HepG2 (cell line): ENCODE measurements around the gene GNA12. TPM values are rescaled to one million over a fixed set of nuclear protein-coding genes. Genes with fewer than 3 reads are reported as not detected.

ENCODE experiments used
- ATF7-NPFF ChIP-seq: sonication (generic); formaldehyde crosslinking; IDR thresholded peaks from 2 replicates; pipeline ENCODE4 v1.8.1; 2023; ENCODE audit warnings: mild to moderate bottlenecking, low read depth, missing genetic modification reagents, moderate library complexity
- CAMTA2 ChIP-seq: sonication (generic); formaldehyde crosslinking; IDR thresholded peaks from 2 replicates; pipeline ENCODE4 v1.4.0; 2020; ENCODE audit warnings: mild to moderate bottlenecking, missing genetic modification reagents, borderline replicate concordance
- CENPT ChIP-seq: sonication (generic); formaldehyde crosslinking; IDR thresholded peaks from 2 replicates; pipeline ENCODE4 v1.8.0; 2022; ENCODE audit warnings: low read depth, mild to moderate bottlenecking, moderate library complexity, missing genetic modification reagents
- CENPX ChIP-seq: sonication (generic); formaldehyde crosslinking; IDR thresholded peaks from 2 replicates; pipeline ENCODE4 v1.9.0; 2021; ENCODE audit warnings: mild to moderate bottlenecking, missing genetic modification reagents, moderate library complexity
- HNF4G ChIP-seq, 2 experiments: sonication (generic) in 1 of 2; formaldehyde crosslinking in 1 of 2; IDR thresholded peaks; 2 replicates each; pipeline versions ENCODE4 v1.4.0 to v1.6.1; 2011 to 2020; ENCODE audit warnings: borderline replicate concordance in 2 of 2, low read depth in 2 of 2, mild to moderate bottlenecking in 2 of 2, low read length in 1 of 2, missing genetic modification reagents in 1 of 2, moderate library complexity in 1 of 2
- NFYB ChIP-seq: sonication (generic); formaldehyde crosslinking; IDR thresholded peaks from 2 replicates; pipeline ENCODE4 v1.4.0; 2020; ENCODE audit warnings: missing genetic modification reagents
- NPAS2 ChIP-seq: sonication (generic); formaldehyde crosslinking; IDR thresholded peaks from 2 replicates; pipeline ENCODE4 v1.8.0; 2022; ENCODE audit warnings: mild to moderate bottlenecking, missing genetic modification reagents, borderline replicate concordance
- PAF1 ChIP-seq: IDR thresholded peaks from 2 replicates; pipeline ENCODE4 v1.6.1; 2016; ENCODE audit warnings: missing genetic modification reagents, missing compliant biosample characterization
- PAWR ChIP-seq: sonication (generic); formaldehyde crosslinking; IDR thresholded peaks from 2 replicates; pipeline ENCODE4 v1.4.0; 2020; ENCODE audit warnings: missing genetic modification reagents, mild to moderate bottlenecking, borderline replicate concordance
- RXRA ChIP-seq: sonication (generic); formaldehyde crosslinking; IDR thresholded peaks from 2 replicates; pipeline ENCODE4 v1.5.1; 2020; ENCODE audit warnings: missing genetic modification reagents
- RXRB ChIP-seq: IDR thresholded peaks from 2 replicates; pipeline ENCODE4 v1.6.1; 2016; ENCODE audit warnings: borderline replicate concordance, missing genetic modification reagents, missing compliant biosample characterization
- SCMH1 ChIP-seq: sonication (generic); formaldehyde crosslinking; IDR thresholded peaks from 2 replicates; pipeline ENCODE4 v1.9.0; 2021; ENCODE audit warnings: missing genetic modification reagents, mild to moderate bottlenecking, borderline replicate concordance
- SIN3A ChIP-seq: IDR thresholded peaks from 2 replicates; pipeline ENCODE4 v1.6.1; 2011; ENCODE audit warnings: low read depth, mild to moderate bottlenecking, control low read depth, low read length, borderline replicate concordance
- TCF7 ChIP-seq: sonication (generic); IDR thresholded peaks from 2 replicates; pipeline ENCODE4 v1.6.1; 2016; ENCODE audit warnings: antibody characterized with exemption, low read depth
- ZIK1 ChIP-seq: sonication (generic); formaldehyde crosslinking; IDR thresholded peaks from 2 replicates; pipeline ENCODE4 v1.5.0; 2020; ENCODE audit warnings: mild to moderate bottlenecking, low read depth, missing genetic modification reagents, borderline replicate concordance
- ZMYM2 ChIP-seq: sonication (generic); formaldehyde crosslinking; IDR thresholded peaks from 2 replicates; pipeline ENCODE4 v1.8.0; 2022; ENCODE audit warnings: mild to moderate bottlenecking, missing genetic modification reagents
- ZNF138 ChIP-seq: sonication (generic); formaldehyde crosslinking; IDR thresholded peaks from 2 replicates; pipeline ENCODE4 v1.5.0; 2020; ENCODE audit warnings: mild to moderate bottlenecking, low read depth, missing genetic modification reagents
- ZNF33B ChIP-seq: sonication (generic); formaldehyde crosslinking; IDR thresholded peaks from 2 replicates; pipeline ENCODE4 v1.5.1; 2020; ENCODE audit warnings: mild to moderate bottlenecking, missing genetic modification reagents
- ZNF747 ChIP-seq: sonication (generic); formaldehyde crosslinking; IDR thresholded peaks from 2 replicates; pipeline ENCODE4 v1.8.1; 2023; ENCODE audit warnings: missing genetic modification reagents, mild to moderate bottlenecking, borderline replicate concordance
- polyA plus RNA-seq, 8 experiments: library from polyadenylated mRNA; depleted of rRNA in 3 of 8; stranded (reverse) in 7 of 8; unstranded in 1 of 8; fragments of >200 nt; fragmentation: Illumina TruSeq in 4 of 8; extraction: Trizol in 4 of 8; gene quantifications; 2 replicates each; pipeline versions ENCODE4 v1.2.1 to v1.2.3, GENCODE V29; 2011 to 2016; ENCODE audit warnings: low read depth in 4 of 8, missing spikeins in 1 of 8, mixed read lengths in 1 of 8; ENCODE audit not compliant: insufficient read depth in 1 of 8
- total RNA-seq, 5 experiments: library from RNA; depleted of rRNA; stranded (reverse); fragments of >200 nt; fragmentation: Illumina TruSeq; extraction: Trizol; gene quantifications; 2 replicates each; pipeline ENCODE4 v1.2.3, GENCODE V29; 2016; ENCODE audit warnings: low read depth in 1 of 5
- TF ChIP-seq, protein P1 (sequence below): sonication (generic); formaldehyde crosslinking; IDR thresholded peaks from 2 replicates; pipeline ENCODE4 v1.4.0; 2020; ENCODE audit warnings: missing genetic modification reagents
- TF ChIP-seq, protein P2 (sequence below): sonication (generic); formaldehyde crosslinking; IDR thresholded peaks from 2 replicates; pipeline ENCODE4 v1.4.0; 2020; ENCODE audit warnings: low read depth, missing genetic modification reagents
- TF ChIP-seq, protein P3 (sequence below): sonication (generic); formaldehyde crosslinking; IDR thresholded peaks from 2 replicates; pipeline ENCODE4 v1.8.0; 2022; ENCODE audit warnings: mild to moderate bottlenecking, missing genetic modification reagents, moderate library complexity

GNA12 gene
- total and polyA plus RNA-seq, 2 of the 13 experiments (the other 11 are each of a cell fraction or from before 2014, with no cell fraction given): 16.2 to 50.9 TPM

DNA sequence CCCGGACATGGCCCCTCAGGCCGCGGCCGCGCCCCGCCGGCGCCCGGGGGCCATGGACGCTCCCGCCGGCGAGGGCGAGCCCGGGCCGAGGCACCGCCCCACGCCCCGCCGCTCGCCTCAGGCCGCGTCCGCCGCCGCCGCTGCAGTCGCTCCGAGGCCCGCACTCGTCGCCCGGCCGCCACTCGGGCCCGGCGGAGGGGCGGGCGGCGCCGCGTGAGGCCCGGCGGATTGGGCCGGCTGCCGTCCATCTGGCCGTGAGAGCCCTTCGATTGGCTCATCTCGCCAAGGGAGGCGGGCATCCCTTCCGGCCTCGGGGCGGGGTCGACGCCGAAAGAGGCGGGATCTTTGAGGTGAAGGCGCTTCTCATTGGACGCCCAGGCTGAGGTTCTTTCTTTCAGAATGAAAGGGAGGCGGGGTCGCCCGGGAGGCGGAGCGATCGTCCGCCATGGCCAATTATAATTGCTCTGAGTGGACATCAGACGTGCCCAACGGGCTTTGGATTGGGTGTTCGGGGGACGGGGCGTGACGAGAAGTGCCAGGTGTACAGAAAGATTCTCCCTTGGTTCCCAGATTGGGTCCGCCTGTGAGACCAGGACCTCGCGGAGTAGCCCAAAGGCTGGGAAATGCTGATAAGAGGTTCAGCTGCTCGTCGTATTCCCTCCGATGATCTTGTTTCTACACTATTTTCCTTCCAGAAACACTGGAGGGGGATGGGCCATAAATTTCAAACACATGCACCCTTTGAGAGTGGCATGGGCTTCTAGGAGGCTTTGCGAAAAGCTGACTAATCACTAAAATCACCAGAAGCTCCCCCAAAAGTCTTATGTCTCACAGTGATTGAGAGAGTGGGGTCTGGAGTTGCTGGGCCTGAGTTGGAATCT lies at the start of gene GNA12 (continued):
- peak; percentile 73; the same call in 1 of the 2 replicates for TF ChIP-seq SIN3A
- no peak for TF ChIP-seq RXRB (CRISPR knock-in tag)
- no peak for TF ChIP-seq PAF1
- no peak for TF ChIP-seq TCF7
- TF ChIP-seq ZMYM2 (CRISPR knock-in tag): no peak
- TF ChIP-seq ATF7-NPFF (CRISPR knock-in tag): no peak
- TF ChIP-seq, protein P1, sequence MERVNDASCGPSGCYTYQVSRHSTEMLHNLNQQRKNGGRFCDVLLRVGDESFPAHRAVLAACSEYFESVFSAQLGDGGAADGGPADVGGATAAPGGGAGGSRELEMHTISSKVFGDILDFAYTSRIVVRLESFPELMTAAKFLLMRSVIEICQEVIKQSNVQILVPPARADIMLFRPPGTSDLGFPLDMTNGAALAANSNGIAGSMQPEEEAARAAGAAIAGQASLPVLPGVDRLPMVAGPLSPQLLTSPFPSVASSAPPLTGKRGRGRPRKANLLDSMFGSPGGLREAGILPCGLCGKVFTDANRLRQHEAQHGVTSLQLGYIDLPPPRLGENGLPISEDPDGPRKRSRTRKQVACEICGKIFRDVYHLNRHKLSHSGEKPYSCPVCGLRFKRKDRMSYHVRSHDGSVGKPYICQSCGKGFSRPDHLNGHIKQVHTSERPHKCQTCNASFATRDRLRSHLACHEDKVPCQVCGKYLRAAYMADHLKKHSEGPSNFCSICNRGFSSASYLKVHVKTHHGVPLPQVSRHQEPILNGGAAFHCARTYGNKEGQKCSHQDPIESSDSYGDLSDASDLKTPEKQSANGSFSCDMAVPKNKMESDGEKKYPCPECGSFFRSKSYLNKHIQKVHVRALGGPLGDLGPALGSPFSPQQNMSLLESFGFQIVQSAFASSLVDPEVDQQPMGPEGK (CRISPR knock-in tag): 0 out of 2 replicates have a peak, but pooled peaks have one; percentile 12
- TF ChIP-seq CENPX (CRISPR knock-in tag): no peak
- TF ChIP-seq PAWR (CRISPR knock-in tag): no peak
- no peak for TF ChIP-seq RXRA (CRISPR knock-in tag)
- TF ChIP-seq SCMH1: no peak
- TF ChIP-seq CENPT (CRISPR knock-in tag): no peak
- no peak for TF ChIP-seq ZNF33B (CRISPR knock-in tag)
- peak; percentile 87 for TF ChIP-seq NFYB (CRISPR knock-in tag)
- TF ChIP-seq ZNF747 (CRISPR knock-in tag): no peak
- TF ChIP-seq HNF4G (IDR thresholded peaks at IDR 0.05; ENCODE audit: borderline replicate concordance, low read depth, low read length): no peak
- TF ChIP-seq HNF4G (CRISPR knock-in tag; IDR thresholded peaks at IDR 0.05; ENCODE audit: borderline replicate concordance, low read depth): no peak
- TF ChIP-seq CAMTA2 (CRISPR knock-in tag): no peak
- TF ChIP-seq NPAS2 (CRISPR knock-in tag): no peak
- TF ChIP-seq, protein P2, sequence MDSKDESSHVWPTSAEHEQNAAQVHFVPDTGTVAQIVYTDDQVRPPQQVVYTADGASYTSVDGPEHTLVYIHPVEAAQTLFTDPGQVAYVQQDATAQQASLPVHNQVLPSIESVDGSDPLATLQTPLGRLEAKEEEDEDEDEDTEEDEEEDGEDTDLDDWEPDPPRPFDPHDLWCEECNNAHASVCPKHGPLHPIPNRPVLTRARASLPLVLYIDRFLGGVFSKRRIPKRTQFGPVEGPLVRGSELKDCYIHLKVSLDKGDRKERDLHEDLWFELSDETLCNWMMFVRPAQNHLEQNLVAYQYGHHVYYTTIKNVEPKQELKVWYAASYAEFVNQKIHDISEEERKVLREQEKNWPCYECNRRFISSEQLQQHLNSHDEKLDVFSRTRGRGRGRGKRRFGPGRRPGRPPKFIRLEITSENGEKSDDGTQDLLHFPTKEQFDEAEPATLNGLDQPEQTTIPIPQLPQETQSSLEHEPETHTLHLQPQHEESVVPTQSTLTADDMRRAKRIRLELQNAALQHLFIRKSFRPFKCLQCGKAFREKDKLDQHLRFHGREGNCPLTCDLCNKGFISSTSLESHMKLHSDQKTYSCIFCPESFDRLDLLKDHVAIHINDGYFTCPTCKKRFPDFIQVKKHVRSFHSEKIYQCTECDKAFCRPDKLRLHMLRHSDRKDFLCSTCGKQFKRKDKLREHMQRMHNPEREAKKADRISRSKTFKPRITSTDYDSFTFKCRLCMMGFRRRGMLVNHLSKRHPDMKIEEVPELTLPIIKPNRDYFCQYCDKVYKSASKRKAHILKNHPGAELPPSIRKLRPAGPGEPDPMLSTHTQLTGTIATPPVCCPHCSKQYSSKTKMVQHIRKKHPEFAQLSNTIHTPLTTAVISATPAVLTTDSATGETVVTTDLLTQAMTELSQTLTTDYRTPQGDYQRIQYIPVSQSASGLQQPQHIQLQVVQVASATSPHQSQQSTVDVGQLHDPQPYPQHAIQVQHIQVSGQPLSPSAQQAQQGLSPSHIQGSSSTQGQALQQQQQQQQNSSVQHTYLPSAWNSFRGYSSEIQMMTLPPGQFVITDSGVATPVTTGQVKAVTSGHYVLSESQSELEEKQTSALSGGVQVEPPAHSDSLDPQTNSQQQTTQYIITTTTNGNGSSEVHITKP (CRISPR knock-in tag): no peak
- TF ChIP-seq ZIK1 (CRISPR knock-in tag): no peak
- TF ChIP-seq, protein P3, sequence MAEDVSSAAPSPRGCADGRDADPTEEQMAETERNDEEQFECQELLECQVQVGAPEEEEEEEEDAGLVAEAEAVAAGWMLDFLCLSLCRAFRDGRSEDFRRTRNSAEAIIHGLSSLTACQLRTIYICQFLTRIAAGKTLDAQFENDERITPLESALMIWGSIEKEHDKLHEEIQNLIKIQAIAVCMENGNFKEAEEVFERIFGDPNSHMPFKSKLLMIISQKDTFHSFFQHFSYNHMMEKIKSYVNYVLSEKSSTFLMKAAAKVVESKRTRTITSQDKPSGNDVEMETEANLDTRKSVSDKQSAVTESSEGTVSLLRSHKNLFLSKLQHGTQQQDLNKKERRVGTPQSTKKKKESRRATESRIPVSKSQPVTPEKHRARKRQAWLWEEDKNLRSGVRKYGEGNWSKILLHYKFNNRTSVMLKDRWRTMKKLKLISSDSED (CRISPR knock-in tag): no peak
- TF ChIP-seq ZNF138 (CRISPR knock-in tag): no peak
